Measurements from ENCODE around the gene NTRK3.

NTRK3 gene

GRCh38 chr15:87827131-87827530 is 429.4 kb downstream of the NTRK3 start:
- TF ChIP-seq REST (IDR thresholded peaks at IDR 0.05; ENCODE audit: insufficient read depth in 1 of 2, low read depth in 2 of 2, low read length in 2 of 2), result no peak

- no peak for TF ChIP-seq TAF1 (IDR thresholded peaks at IDR 0.05; ENCODE audit: borderline replicate concordance, insufficient read depth, low read length)
- no peak for TF ChIP-seq FOXP2 (optimal IDR thresholded peaks at IDR 0.05; ENCODE audit: borderline replicate concordance, extremely low read depth, extremely low read length, insufficient read depth)
- no peak for TF ChIP-seq REST (IDR thresholded peaks at IDR 0.05; ENCODE audit: insufficient read depth in 1 of 2, low read depth in 2 of 2, low read length in 2 of 2)
- no peak for TF ChIP-seq SIN3A (IDR thresholded peaks at IDR 0.05; ENCODE audit: borderline replicate concordance, insufficient read depth, low read length)
- TF ChIP-seq POLR2AphosphoS5 (IDR thresholded peaks at IDR 0.05; ENCODE audit: low read depth, low read length), result no peak
Measured at GRCh38 chr15:87826119-87826747, 430.3 kb downstream of the NTRK3 start.

- TF ChIP-seq TAF1 (IDR thresholded peaks at IDR 0.05; ENCODE audit: borderline replicate concordance, insufficient read depth, low read length), result no peak
- no peak for TF ChIP-seq SIN3A (IDR thresholded peaks at IDR 0.05; ENCODE audit: borderline replicate concordance, insufficient read depth, low read length)
- TF ChIP-seq POLR2AphosphoS5 (IDR thresholded peaks at IDR 0.05; ENCODE audit: low read depth, low read length), result no peak
- TF ChIP-seq FOXP2 (optimal IDR thresholded peaks at IDR 0.05; ENCODE audit: borderline replicate concordance, extremely low read depth, extremely low read length, insufficient read depth), result no peak
- TF ChIP-seq REST (IDR thresholded peaks at IDR 0.05; ENCODE audit: insufficient read depth in 1 of 2, low read depth in 2 of 2, low read length in 2 of 2), result no peak
Measured at GRCh38 chr15:87818756-87819155, 437.8 kb downstream of the NTRK3 start.

- TF ChIP-seq SIN3A (IDR thresholded peaks at IDR 0.05; ENCODE audit: borderline replicate concordance, insufficient read depth, low read length) (no peak), POLR2AphosphoS5 (IDR thresholded peaks at IDR 0.05; ENCODE audit: low read depth, low read length) (no peak), FOXP2 (optimal IDR thresholded peaks at IDR 0.05; ENCODE audit: borderline replicate concordance, extremely low read depth, extremely low read length, insufficient read depth) (no peak), REST (IDR thresholded peaks at IDR 0.05; ENCODE audit: insufficient read depth in 1 of 2, low read depth in 2 of 2, low read length in 2 of 2) (no peak), TAF1 (IDR thresholded peaks at IDR 0.05; ENCODE audit: borderline replicate concordance, insufficient read depth, low read length) (no peak)
Measured at GRCh38 chr15:87817553-87817952, 439.0 kb downstream of the NTRK3 start.

GRCh38 chr15:87816811-87817210 is 439.7 kb downstream of the NTRK3 start:
- TF ChIP-seq REST (IDR thresholded peaks at IDR 0.05; ENCODE audit: insufficient read depth in 1 of 2, low read depth in 2 of 2, low read length in 2 of 2) (no peak), SIN3A (IDR thresholded peaks at IDR 0.05; ENCODE audit: borderline replicate concordance, insufficient read depth, low read length) (no peak), TAF1 (IDR thresholded peaks at IDR 0.05; ENCODE audit: borderline replicate concordance, insufficient read depth, low read length) (no peak), FOXP2 (optimal IDR thresholded peaks at IDR 0.05; ENCODE audit: borderline replicate concordance, extremely low read depth, extremely low read length, insufficient read depth) (no peak), POLR2AphosphoS5 (IDR thresholded peaks at IDR 0.05; ENCODE audit: low read depth, low read length) (no peak)

Data from PFSK-1 (cell line).